ENCODE results near the gene CIDEA.
A peak's percentile ranks its signal among the peaks of the same experiment; 100 is the strongest.
"Not testable (repeated sequence)": the region's sequence is repeated elsewhere in the genome, so short reads cannot be mapped to it uniquely, and the experiment has no call there.

The CIDEA gene

DNA sequence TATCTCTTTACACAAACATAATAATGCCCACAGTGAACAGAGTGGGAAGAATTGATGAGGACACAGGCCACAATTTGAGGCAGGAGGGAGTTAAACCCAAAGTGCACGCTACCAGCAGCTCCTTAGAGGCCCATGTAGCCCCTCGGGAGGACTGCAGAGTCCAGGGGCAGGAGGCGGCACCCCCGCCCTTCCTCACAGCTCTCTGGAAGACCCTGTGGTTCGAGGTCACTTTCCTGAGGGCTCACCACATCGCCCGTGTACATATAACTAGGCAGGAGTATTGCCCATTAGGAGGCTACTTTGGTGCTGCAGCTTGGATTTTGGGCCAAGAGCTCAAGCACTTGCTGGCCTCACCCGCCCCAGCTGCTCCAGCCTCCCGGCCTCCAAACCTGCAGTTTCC, 22.2 kb upstream of the CIDEA start:
- H3K4me1 Mint-ChIP-seq: no peaks in the 10 kb centered on the region
- no peak for DNase-seq
- no peak overlapping the region for H3K27ac Mint-ChIP-seq
- peaks cover 20% of the 10 kb centered on the region for H3K27me3 Mint-ChIP-seq
- CTCF ChIA-PET: interaction anchor here (1.2 kb wide), 1 partner anchor 13 kb away, joined by 3 read pairs; no protein-coding TSS in a partner anchor
- no peaks in the 10 kb centered on the region for H3K9me3 Mint-ChIP-seq
- H3K36me3 Mint-ChIP-seq: no peaks in the 10 kb centered on the region
- no peak overlapping the region for H3K4me3 Mint-ChIP-seq

DNA sequence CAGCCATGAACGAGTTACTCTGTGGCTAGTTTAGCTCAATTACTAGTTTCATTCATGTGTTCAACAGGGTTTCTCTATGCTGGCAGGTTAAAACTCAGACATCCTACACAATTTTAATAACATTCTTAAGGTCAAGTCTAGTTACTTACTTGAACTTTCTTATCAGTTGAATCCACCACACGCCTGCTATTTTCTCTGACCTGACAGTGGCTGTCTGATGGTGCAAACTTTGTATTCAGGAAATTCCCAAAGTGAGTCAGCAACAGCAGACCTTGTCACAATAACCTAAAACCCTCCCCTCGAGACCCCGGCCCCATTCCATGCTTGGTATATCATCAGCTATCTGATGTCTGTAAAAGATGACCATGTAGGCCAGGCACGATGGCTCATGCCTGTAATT, 20.8 kb upstream of the CIDEA start:
- Mint-ChIP-seq H3K27ac (no peak overlapping the region), H3K4me1 (no peaks in the 10 kb centered on the region), H3K9me3 (no peaks in the 10 kb centered on the region), H3K27me3 (peaks cover 27% of the 10 kb centered on the region), H3K4me3 (no peak overlapping the region), H3K36me3 (no peaks in the 10 kb centered on the region)
- CTCF ChIA-PET: no interaction called here
- no peak for DNase-seq

- peak overlapping the region; percentile 30 for H3K27ac Mint-ChIP-seq
- CTCF ChIA-PET: no interaction called here
- no peak for DNase-seq
- H3K4me3 Mint-ChIP-seq: no peak overlapping the region
- no peaks in the 10 kb centered on the region for H3K4me1 Mint-ChIP-seq
- no peaks in the 10 kb centered on the region for H3K9me3 Mint-ChIP-seq
- no peaks in the 10 kb centered on the region for H3K36me3 Mint-ChIP-seq
- H3K27me3 Mint-ChIP-seq: peaks cover 31% of the 10 kb centered on the region
These were observed 19.5 kb upstream of the CIDEA start for GRCh38 chr18:12234451-12235190.

DNA sequence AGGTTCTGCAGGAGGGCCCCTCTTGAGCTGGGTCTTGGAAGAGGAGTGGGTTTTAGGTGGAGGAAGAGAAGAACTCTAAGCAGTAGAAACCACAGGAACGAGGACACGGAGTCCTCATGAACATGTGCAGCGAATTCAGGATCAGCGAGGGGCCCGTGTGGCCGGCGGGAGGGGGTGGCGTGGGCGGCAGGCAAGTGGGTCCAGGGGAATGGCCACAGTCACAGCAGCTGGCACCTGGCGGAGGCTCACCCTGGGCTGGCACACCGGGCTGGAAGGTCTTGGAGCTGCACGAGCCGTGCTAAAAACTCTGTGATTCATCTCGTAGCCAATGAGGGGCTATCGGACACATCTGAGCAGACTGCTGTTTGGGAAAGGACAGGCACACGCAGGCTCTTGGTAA, 18.0 kb upstream of the CIDEA start:
- no peak overlapping the region for H3K4me3 Mint-ChIP-seq
- CTCF ChIA-PET: interaction anchor here (0.8 to 2.2 kb wide), 9 partner anchors 9 to 581 kb away, joined by 3 to 10 read pairs (median 4); no protein-coding TSS in a partner anchor
- H3K9me3 Mint-ChIP-seq: no peaks in the 10 kb centered on the region
- H3K27me3 Mint-ChIP-seq: peaks cover 28% of the 10 kb centered on the region
- H3K36me3 Mint-ChIP-seq: no peaks in the 10 kb centered on the region
- no peak overlapping the region for H3K27ac Mint-ChIP-seq
- no peaks in the 10 kb centered on the region for H3K4me1 Mint-ChIP-seq
- DNase-seq: no peak

DNA sequence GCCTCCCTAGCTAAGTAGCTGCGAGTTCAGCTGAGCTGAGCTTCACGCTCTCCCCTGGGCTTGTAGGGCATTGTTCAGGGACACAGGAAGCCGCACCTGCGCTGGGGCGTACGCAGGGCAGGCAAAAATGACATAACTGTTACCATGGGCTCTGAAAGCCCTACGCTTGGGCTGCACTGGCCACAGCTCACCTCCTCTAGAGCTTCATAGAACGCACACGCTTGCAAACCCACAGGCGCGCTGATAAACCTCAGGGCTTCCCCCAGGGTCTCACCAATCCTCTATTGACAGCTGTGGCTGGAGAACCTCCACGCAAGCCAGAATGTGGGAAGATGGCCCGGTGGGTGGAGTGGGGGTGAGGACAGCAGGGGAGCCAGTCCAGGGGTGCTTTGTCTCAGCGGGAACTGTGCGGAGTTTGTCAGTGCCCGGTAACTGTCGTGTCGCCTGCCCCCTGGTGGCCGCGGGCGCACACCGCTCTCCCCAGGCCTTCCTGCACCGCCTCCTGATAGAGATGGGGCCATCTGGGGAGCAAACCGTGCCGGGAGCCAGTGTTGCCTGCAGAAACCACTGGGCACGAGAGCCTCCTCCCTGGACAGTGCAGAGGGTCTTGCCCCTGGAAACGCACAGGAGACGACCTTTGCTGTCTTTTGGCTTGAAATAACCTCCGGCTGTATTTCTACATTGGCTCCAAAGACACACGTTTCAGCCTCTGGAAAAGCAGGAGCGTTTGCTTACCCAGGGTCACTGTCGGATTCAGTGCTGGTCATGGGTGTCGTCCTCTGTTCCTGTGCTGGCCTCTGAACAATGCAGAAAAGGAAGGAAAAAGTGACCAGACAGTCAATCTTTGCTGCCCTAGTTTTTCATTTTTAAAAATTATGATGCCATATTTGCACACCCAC, 17.0 kb upstream of the CIDEA start:
- Mint-ChIP-seq H3K27me3 (peaks cover 30% of the 10 kb centered on the region), H3K36me3 (no peaks in the 10 kb centered on the region), H3K9me3 (no peaks in the 10 kb centered on the region), H3K27ac (no peak overlapping the region), H3K4me1 (no peaks in the 10 kb centered on the region), H3K4me3 (no peak overlapping the region)
- DNase-seq: peak; percentile 76
- CTCF ChIA-PET: interaction anchor here (0.7 to 2.2 kb wide), 10 partner anchors 8 to 582 kb away, joined by 3 to 10 read pairs (median 4); no protein-coding TSS in a partner anchor

GRCh38 chr18:12238826-12239225, 15.3 kb upstream of the CIDEA start:
- peaks cover 30% of the 10 kb centered on the region for H3K27me3 Mint-ChIP-seq
- no peaks in the 10 kb centered on the region for H3K36me3 Mint-ChIP-seq
- CTCF ChIA-PET: interaction anchor here (0.7 to 1.4 kb wide), 3 partner anchors 146 to 583 kb away, joined by 3 to 4 read pairs (median 3); no protein-coding TSS in a partner anchor
- no peaks in the 10 kb centered on the region for H3K9me3 Mint-ChIP-seq
- H3K27ac Mint-ChIP-seq: no peak overlapping the region
- no peak for DNase-seq
- H3K4me3 Mint-ChIP-seq: no peak overlapping the region
- no peaks in the 10 kb centered on the region for H3K4me1 Mint-ChIP-seq

- Mint-ChIP-seq H3K9me3 (no peaks in the 10 kb centered on the region), H3K36me3 (no peaks in the 10 kb centered on the region), H3K4me1 (no peaks in the 10 kb centered on the region), H3K4me3 (no peak overlapping the region), H3K27ac (no peak overlapping the region), H3K27me3 (peaks cover 28% of the 10 kb centered on the region)
- no peak for DNase-seq
- CTCF ChIA-PET: no interaction called here
These were observed 14.7 kb upstream of the CIDEA start for GRCh38 chr18:12239431-12239830.

DNA sequence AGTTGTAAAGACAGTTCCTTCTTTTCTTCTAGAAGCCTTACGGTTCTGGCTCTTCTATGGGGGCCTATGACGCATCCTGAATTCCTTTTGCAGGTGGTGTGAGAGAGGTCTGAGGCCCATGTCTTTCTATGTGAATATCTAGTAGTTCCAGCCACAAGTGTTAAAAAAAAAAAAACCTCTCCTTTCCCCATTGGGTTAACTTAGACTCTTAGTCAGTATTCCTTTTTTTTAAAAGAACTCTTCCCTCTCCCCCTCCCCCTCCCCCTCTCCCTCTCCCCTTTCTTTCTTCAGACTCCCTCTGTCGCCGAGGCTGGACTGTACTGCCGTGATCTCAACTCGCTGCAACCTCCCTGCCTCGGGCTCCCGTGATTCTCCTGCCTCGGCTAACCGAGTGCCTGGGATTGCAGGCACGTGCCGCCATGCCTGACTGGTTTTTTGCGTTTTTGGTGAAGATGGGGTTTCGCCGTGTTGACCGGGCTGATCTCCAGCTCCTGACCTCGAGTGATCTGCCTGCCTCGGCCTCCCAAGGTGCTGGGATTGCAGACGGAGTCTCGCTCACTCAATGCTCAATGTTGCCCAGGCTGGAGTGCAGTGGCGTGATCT, 11.4 kb upstream of the CIDEA start:
- Mint-ChIP-seq H3K4me1 (no peaks in the 10 kb centered on the region), H3K27me3 (peaks cover 20% of the 10 kb centered on the region)
- CTCF ChIA-PET: no interaction called here

DNA sequence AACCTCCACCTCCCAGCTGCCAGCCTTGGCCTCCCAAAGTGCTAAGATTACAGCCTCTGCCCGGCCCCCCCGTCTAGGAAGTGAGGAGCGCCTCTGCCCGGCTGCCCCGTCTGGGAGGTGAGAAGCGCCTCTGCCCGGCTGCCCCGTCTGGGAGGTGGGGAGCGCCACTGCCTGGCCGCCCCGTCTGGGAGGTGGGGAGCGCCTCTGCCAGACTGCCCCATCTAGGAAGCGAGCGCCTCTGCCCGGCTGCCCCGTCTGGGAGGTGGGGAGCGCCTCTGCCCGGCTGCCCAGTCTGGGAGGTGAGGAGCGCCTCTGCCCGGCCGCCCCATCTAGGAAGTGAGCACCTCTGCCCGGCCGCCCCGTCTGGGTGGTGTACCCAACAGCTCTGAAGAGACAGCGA, 10.9 kb upstream of the CIDEA start:
- H3K36me3 Mint-ChIP-seq, H3K4me3 Mint-ChIP-seq, H3K9me3 Mint-ChIP-seq, H3K4me1 Mint-ChIP-seq, CTCF ChIA-PET, DNase-seq, H3K27ac Mint-ChIP-seq: not testable (repeated sequence)
- H3K27me3 Mint-ChIP-seq: peaks cover 20% of the 10 kb centered on the region

More for the DNA sequence above, 11.4 kb upstream of the CIDEA start:
- Mint-ChIP-seq H3K36me3 (no peaks in the 10 kb centered on the region), H3K4me3 (no peak overlapping the region), H3K27ac (no peak overlapping the region), H3K9me3 (no peaks in the 10 kb centered on the region)
- no peak for DNase-seq

- no peak for DNase-seq
- Mint-ChIP-seq H3K36me3 (no peaks in the 10 kb centered on the region), H3K4me3 (no peak overlapping the region), H3K27ac (no peak overlapping the region), H3K9me3 (no peaks in the 10 kb centered on the region), H3K4me1 (no peaks in the 10 kb centered on the region), H3K27me3 (peaks cover 27% of the 10 kb centered on the region)
- CTCF ChIA-PET: interaction anchor here (2.1 kb wide), 1 partner anchor 9 kb away, joined by 6 read pairs; no protein-coding TSS in a partner anchor
These were observed 8.4 kb upstream of the CIDEA start for GRCh38 chr18:12245793-12246135.

GRCh38 chr18:12246849-12247808, 7.0 kb upstream of the CIDEA start:
- H3K27me3 Mint-ChIP-seq: peaks cover 33% of the 10 kb centered on the region
- CTCF ChIA-PET: interaction anchor here (0.6 to 1.4 kb wide), 2 partner anchors 10 to 889 kb away, joined by 3 read pairs; no protein-coding TSS in a partner anchor

GRCh38 chr18:12247946-12248345, 6.2 kb upstream of the CIDEA start:
- CTCF ChIA-PET: interaction anchor here (1.4 kb wide), 1 partner anchor 11 kb away, joined by 3 read pairs; no protein-coding TSS in a partner anchor

More at GRCh38 chr18:12246849-12247808, 7.0 kb upstream of the CIDEA start:
- H3K27ac Mint-ChIP-seq: no peak overlapping the region
- H3K9me3 Mint-ChIP-seq: no peaks in the 10 kb centered on the region
- H3K4me3 Mint-ChIP-seq: no peak overlapping the region
- no peaks in the 10 kb centered on the region for H3K36me3 Mint-ChIP-seq
- no peak for DNase-seq
- no peaks in the 10 kb centered on the region for H3K4me1 Mint-ChIP-seq

DNA sequence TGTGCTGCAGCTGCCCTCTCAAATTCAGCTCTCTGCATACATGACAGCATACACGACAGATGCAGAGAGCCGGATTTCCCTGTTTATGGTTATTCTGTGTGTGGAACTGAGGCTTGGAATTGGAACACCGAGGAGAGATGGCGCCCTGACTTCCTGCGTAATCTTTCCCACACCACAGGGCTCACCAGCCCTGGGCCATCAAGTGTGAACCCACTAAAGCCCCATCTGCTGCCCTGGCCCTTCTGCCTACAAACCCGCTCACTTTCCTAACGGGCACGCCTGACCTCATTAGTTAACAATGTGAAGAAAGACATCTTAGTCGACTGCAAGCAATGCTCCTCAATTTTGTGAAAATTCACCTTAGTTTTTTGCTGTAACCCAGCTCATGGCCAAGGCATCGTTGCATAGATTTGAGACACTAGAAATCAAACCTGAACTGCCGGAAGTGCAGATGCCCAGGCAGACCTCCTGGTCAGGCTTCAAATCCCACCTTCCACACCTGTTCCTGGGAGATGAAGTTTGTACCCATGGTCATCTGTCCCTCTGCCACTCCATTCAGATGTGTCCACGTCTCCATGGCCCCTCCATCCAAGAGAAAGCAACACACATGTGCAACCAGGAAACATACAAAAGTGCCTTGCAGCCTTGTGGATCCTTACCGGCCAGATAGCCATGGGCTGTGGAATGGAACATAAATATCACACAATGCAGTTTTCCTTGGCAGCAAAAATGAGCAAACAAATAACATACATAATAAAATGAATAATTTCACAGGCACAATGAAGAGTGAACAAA, 5.0 kb upstream of the CIDEA start:
- H3K4me3 Mint-ChIP-seq: no peak overlapping the region
- H3K27me3 Mint-ChIP-seq: peaks cover 53% of the 10 kb centered on the region

More at GRCh38 chr18:12247946-12248345, 6.2 kb upstream of the CIDEA start:
- H3K27ac Mint-ChIP-seq: no peak overlapping the region
- no peak for DNase-seq
- H3K36me3 Mint-ChIP-seq: no peaks in the 10 kb centered on the region
- no peaks in the 10 kb centered on the region for H3K4me1 Mint-ChIP-seq
- H3K9me3 Mint-ChIP-seq: no peaks in the 10 kb centered on the region
- H3K4me3 Mint-ChIP-seq: no peak overlapping the region
- peaks cover 41% of the 10 kb centered on the region for H3K27me3 Mint-ChIP-seq

More for the DNA sequence above, 5.0 kb upstream of the CIDEA start:
- no peak for DNase-seq
- no peak overlapping the region for H3K27ac Mint-ChIP-seq
- H3K4me1 Mint-ChIP-seq: no peaks in the 10 kb centered on the region
- CTCF ChIA-PET: no interaction called here
- H3K9me3 Mint-ChIP-seq: no peaks in the 10 kb centered on the region
- H3K36me3 Mint-ChIP-seq: no peaks in the 10 kb centered on the region

All from activated naive CD4-positive, alpha-beta T cell treated with anti-CD3 and anti-CD28 coated beads, Interleukin-2, amount 10 ng/mL, durations not matched to agents 7 days and 5 days (primary cell).